GM19467 (cell line): Measurements from ENCODE around the gene RNF141.
A peak's percentile ranks its signal among the peaks of the same experiment; 100 is the strongest.

Source experiments
- ATAC-seq: cut with Tn5 transposase; IDR thresholded peaks from one replicate; pipeline ENCODE4 v1.9.1; 2021; ENCODE audit warnings: mild to moderate bottlenecking, moderate library complexity; ENCODE audit not compliant: unreplicated experiment

RNF141 gene

DNA sequence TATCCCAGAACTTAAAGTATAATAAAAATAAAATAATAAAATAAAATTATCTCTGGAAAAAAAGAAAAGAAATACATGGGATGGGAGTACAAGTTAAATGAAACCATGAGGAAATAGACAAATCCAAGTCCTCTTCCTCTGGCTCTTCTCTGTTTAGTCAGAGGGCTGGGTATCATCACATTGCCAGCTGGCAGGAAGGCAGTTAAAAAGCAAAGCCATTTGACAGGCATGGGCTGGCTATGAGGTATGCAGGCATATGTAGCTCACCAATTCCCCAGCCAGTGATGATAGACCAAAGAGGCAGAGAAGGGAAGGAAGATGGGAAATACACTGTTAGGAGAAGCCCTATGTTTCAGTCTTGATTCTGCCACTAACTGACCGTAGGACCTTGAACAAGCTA, 21.0 kb upstream of the RNF141 start:
- ATAC-seq, result no peak

DNA sequence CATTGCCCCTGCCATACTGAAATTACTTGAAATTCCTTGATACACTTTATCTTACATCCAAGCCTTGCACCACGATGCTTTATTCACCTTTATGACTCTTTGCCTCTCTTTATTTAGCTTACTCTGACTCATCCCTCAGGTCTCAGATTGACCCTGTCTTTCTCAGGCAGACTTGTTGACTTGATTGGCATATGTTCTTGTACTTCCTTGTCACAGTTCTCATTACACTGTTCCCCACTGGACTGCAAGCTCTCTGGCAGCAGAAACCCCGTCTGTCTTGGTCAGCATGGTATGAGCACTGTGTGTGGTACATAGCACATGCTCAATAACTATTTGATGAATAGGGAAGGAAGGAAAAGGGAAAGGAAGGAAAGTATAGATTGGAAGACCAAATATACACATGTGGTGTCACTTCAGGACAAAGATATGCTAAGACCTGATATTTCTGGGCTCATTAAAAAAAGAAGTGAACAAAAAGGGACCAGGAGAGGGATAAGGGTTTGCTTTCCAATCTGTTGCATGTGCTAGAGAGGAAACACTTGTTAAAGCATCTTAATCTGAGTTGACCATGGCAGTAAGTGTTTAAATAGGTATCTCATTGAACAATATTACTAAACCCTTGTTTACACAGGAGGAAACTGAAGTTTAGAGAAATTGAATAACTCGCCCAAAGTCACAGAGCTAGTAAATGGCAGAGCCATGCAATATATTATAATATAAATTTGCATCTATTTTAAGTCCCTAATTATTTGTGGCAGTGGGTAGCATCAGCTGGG, 20.2 kb upstream of the RNF141 start:
- no peak for ATAC-seq

DNA sequence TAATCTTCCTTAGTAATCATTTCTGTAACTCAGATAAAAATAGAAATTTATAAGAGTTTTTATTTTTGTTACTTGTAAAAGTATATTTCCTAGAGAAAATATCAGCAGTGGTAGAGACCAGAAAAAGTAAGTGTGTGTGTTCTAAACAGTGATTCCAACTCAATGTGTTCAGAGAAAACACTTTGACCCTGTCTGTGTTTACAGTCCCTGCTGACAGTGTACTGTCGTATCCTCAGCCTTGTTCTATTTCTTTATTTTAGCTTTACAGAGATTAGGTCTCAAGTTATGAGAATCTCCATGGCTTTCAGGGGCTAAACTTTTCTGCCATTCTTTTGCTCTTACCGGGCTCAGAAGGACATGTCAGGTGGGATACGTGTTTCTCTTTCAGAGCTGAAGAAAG, 17.3 kb upstream of the RNF141 start:
- ATAC-seq, result no peak

- no peak for ATAC-seq
Observed at GRCh38 chr11:10556590-10556989, 15.6 kb upstream of the RNF141 start.

GRCh38 chr11:10551845-10552352, 10.9 kb upstream of the RNF141 start:
- ATAC-seq, result no peak

DNA sequence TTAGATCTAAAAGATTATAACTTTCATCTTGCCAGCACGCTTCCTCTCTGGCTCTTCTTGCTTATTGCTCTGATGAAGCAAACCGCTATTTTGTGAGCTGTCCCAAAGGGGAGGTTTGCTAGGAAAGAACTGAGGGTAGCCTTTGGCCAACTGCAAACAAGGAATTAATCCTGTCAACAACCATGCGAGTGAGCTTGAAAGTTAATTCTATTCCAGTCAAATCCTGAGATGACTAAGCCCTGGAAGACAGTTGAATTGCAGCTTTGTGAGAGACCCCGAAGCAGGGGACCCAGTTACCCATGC, 10.3 kb upstream of the RNF141 start:
- ATAC-seq, result no peak

DNA sequence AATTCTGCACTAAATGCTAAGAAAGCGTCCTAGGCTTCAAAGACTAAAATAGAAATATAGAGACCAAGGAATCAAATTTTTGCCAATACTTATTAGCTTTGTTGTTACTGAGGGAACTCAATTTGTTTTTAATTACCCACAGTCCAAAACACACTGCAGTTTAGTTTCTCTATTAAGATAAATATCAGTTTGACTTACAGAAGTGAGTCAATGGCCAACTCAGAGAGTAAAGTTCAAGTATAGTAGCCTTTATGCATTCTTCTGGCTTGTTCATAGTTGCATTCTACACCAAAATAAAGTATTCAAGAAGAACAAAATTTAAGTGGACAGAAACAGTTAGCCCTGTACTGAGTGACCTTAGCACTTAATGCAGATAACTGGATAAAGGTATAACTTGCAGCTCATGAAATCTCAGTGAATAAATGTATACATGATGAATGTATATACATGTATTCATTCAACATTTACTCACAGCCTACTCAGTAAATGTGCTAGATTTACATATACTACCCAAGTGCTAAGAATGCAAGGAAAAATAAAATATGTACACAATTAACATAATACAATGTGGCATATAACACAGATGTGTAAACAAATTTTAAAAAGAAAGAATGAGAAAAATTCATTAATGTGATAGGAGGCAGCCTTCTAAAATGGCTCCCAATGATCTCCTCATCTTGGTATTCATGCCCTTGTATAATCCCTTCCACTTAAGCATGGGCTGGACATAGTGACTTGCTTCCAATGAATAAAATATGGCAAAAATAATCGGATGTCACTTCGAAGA, 9.7 kb upstream of the RNF141 start:
- ATAC-seq, result no peak

DNA sequence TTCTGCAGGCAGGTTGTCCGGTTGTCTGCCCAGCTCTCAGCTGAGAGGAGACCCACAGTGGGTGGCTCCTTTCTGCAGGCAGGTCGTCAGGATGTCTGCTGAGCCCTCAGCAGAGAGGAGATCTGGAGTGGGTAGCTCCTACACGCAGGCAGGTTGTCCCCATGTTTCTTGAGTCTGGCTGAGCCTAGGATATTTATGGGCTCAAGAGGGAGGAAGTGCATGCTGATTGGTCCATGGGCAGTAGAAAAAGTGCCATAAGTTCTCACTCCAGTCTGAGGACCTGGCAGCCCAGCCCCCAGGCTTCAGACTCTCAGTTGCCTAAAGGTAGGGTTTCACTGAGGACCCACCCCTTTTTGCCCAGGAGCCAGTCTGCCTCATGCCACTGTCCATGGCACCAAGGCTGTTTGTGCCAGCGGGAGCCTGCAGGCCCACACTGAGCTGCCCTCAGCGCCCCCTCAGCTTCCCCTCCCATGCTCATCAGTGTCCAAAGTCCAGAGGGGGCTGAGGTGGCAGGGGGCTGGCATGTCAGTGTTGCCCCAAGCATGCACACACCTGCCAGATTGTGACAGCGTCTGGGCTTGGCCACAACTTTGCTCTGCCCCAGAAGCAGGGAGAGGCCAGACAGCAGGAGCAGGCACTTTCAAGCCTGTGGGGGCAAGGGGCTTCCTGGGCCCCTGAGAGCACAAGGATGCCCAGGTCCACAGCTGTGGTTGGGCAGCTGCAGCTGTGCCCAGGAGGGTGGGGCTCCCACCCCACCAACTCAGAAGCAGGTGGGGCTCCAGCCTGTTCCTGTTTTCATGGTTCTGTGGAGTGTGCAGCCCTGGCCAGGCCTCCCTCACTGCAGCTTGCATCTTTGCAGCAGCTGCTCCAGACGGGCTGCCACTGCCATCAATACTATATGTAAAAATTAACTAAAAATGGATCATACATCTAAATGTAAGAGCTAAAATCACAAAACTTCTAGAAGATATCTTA, 3.8 kb upstream of the RNF141 start:
- ATAC-seq, result no peak

- no peak for ATAC-seq
Observed at GRCh38 chr11:10543782-10544181, 2.8 kb upstream of the RNF141 start.

DNA sequence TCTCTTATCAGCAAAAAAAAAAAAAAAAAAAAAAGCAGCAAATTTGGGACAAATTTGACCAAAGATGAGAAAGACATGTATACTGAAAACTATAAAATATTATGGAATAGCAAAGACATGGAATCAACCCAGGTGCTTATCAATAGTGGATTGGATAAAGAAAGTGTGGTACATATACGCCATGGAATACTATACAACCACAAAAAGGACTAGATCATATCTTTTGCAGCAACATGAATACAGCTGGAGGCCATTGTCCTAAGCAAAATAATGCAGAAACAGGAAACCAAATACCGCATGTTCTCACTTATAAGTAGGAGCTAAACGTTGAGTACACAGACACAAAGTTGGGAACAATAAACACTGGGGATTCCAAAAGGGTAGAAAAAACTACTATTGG, 1.8 kb upstream of the RNF141 start:
- no peak for ATAC-seq

GRCh38 chr11:10541561-10541930, 559 bp upstream of the RNF141 start:
- ATAC-seq, result no peak

- ATAC-seq, result peak; percentile 12
Observed at GRCh38 chr11:10540546-10540914, 457 bp downstream of the RNF141 start.

- no peak for ATAC-seq
Observed at GRCh38 chr11:10539339-10539738, 1.6 kb downstream of the RNF141 start.

DNA sequence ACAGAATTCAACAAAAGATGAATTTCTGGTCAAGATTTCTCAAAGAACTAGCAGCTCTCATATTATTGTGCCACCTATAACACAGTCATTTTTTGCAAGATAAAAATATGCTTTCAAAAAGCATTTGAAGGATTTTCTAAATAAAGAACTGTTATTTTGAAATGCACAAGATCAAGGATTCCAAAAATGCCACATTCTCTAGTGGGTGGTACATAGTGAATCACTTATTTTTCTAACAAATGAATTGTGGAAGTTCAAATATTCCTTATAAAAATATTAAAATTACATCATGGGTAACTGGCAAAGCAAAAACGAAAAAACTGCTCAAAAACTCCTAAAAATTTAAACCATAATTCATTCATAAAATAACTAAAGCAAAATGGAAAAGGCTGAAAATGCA, 2.1 kb downstream of the RNF141 start:
- ATAC-seq, result no peak

- no peak for ATAC-seq
Observed at GRCh38 chr11:10537600-10537999, 3.4 kb downstream of the RNF141 start.

GRCh38 chr11:10534316-10534715, 6.7 kb downstream of the RNF141 start:
- no peak for ATAC-seq

DNA sequence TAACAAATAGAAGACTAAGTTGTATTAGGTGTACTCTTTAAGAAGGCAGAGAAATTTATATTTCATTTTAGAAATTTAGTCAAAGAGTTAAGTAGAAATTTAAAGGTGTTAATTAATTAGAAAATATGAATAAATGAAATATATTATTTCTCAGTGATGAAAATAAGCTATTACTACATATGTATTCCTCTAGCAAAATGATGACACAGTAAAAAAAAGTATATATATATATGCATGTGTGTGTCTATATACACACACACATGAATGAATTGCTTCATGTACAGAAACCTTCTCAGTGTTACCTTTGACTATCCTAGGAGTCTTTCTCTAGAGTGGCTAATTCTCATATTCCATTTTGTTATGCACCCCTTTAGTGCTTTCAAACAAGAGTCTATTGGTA, 7.7 kb downstream of the RNF141 start:
- no peak for ATAC-seq

- ATAC-seq, result no peak
Observed at GRCh38 chr11:10532526-10532925, 8.5 kb downstream of the RNF141 start.

DNA sequence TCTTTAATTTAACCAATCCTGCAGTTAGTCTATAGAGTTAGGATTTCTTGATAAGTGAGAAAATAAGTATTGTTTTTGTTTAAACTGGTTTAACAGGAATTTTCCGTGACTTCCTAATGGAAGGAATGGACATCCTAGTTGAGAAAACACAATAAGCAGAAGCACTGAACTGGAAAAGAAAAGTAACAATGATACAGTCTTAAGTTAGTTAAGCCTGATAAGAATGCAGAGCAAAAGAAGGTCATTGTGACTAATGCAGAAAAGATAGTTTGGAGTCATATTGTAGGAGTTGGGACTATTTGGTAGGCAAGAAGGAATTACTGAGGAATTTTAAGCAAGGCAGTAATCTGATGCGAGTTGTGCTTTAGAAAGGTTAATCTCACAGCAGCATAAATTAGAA, 11.7 kb downstream of the RNF141 start:
- no peak for ATAC-seq

- ATAC-seq, result no peak
Observed at GRCh38 chr11:10528121-10528520, 12.9 kb downstream of the RNF141 start.
